ENCODE data around the gene ZBTB7C. TPM values are rescaled to one million over a fixed set of nuclear protein-coding genes. Genes with fewer than 3 reads are reported as not detected.

ZBTB7C gene
- total and polyA plus RNA-seq, 2 of the 8 experiments (the other 6 are each of a cell fraction or from before 2014, with no cell fraction given), result 0.15 to 0.45 TPM

DNA sequence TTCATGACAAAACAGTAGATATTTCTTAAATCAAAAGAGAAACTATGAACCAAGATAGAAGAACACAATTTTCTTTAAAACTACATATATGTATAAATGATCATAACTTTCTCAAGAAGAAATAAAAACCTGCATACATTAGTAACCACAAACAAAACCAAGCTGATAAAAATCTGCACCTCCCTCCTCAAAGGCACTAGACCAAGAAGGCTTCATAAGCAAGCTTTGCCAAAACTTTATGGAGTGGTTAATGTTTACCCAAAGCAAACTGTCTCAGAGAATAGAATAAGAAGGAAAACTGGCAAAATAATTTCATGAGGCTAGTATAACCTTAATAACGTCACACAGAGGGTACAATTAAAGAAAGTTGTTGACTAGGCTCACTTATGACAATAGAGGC, 138.3 kb downstream of the ZBTB7C start:
- Histone ChIP-seq H4K91ac (replicated peaks; ENCODE audit: insufficient read length, low read length) (no peak overlapping the region), H2BK15ac (ENCODE audit: low read length) (no peak overlapping the region), H2BK120ac (replicated peaks; ENCODE audit: low read depth, low read length) (no peak overlapping the region), H2BK12ac (ENCODE audit: low read depth, low read length) (no peak overlapping the region), H3K4ac (replicated peaks; ENCODE audit: insufficient read length, low read depth, low read length) (no peak overlapping the region), H4K5ac (ENCODE audit: insufficient read length, low read depth, low read length) (no peak overlapping the region), H2AFZ (ENCODE audit: low read length) (no peak overlapping the region), H4K8ac (ENCODE audit: extremely low read depth, insufficient read depth, low read length) (no peak overlapping the region), H3K14ac (ENCODE audit: insufficient read length) (no peak overlapping the region), H2BK5ac (ENCODE audit: low read depth, low read length) (no peak overlapping the region), H3K9me3 (ENCODE audit: insufficient read depth in 2 of 2, low read depth in 1 of 2, low read length in 1 of 2) (no peaks in the 10 kb centered on the region; a peak in 1 of 4 replicates), H3K4me2 (ENCODE audit: insufficient read depth in 1 of 2, low read depth in 2 of 2, low read length in 2 of 2) (no peak overlapping the region), H3K23ac (ENCODE audit: insufficient read length) (no peak overlapping the region), H3K4me3 (ENCODE audit: extremely low read depth in 1 of 4, insufficient read depth in 2 of 4, low read depth in 3 of 4, low read length in 4 of 4) (no peak overlapping the region), H3K79me2 (ENCODE audit: control insufficient read depth in 1 of 2, insufficient read depth in 2 of 2, low read length in 2 of 2) (no peaks in the 10 kb centered on the region), H4K20me1 (replicated peaks in 1 of 2; ENCODE audit: control insufficient read depth in 1 of 2, insufficient read depth in 2 of 2, low read length in 2 of 2) (no peaks in the 10 kb centered on the region), H3K18ac (ENCODE audit: extremely low read depth, low read length) (no peak overlapping the region), H3K4me1 (replicated peaks in 1 of 4; ENCODE audit: control insufficient read depth in 3 of 4, insufficient read depth in 4 of 4, low read length in 3 of 4) (peaks cover 0 to 2% (median 0%) of the 10 kb centered on the region in 4 experiments; a peak in 1 of 7 replicates), H3K36me3 (ENCODE audit: control insufficient read depth in 2 of 4, insufficient read depth in 4 of 4, low read length in 3 of 4) (no peaks in the 10 kb centered on the region), H3K9ac (replicated peaks in 1 of 4; ENCODE audit: extremely low read depth in 1 of 4, low read depth in 3 of 4, low read length in 3 of 4) (no peak overlapping the region), H3K23me2 (ENCODE audit: low read depth, low read length) (no peaks in the 10 kb centered on the region), H3K27me3 (replicated peaks in 1 of 4; ENCODE audit: control insufficient read depth in 3 of 4, extremely low read depth in 1 of 4, insufficient read depth in 3 of 4, low read length in 3 of 4) (no peaks in the 10 kb centered on the region), H2AK5ac (ENCODE audit: low read depth, low read length) (no peak overlapping the region), H3K79me1 (ENCODE audit: low read depth, low read length) (no peaks in the 10 kb centered on the region), H2BK20ac (ENCODE audit: low read length) (no peak overlapping the region), H3K56ac (replicated peaks; ENCODE audit: insufficient read length, low read depth, low read length) (no peak overlapping the region), H3K27ac (ENCODE audit: low read depth, low read length) (no peak overlapping the region)
- ChIA-PET CTCF (ENCODE audit: partially characterized antibody) (interaction anchor here (0.7 kb wide), 1 partner anchor 141 kb away, joined by 4 read pairs; no protein-coding TSS in a partner anchor), POLR2A (ENCODE audit: partially characterized antibody) (interaction anchor here (0.6 kb wide), 1 partner anchor 380 kb away, joined by 3 read pairs; no protein-coding TSS in a partner anchor)
- no peak for FAIRE-seq
- 88% methylated on average over 1 of the region's 1 CpG; no CpG with 5 or more reads in 1 of the 2 experiments for WGBS, 2 experiments (ENCODE audit: extremely low coverage in 1 of 2, insufficient coverage in 1 of 2, insufficient read length in 1 of 2, insufficient replicate concordance in 2 of 2, low coverage in 1 of 2, low lambda C conversion rate in 2 of 2, missing lambda C conversion rate in 1 of 2)
- no peak for DNase-seq (ENCODE audit: low read depth in 1 of 2, low spot score in 2 of 2)
- TF ChIP-seq TCF12 (IDR thresholded peaks at IDR 0.05; ENCODE audit: low read depth, low read length) (no peak), E2F6 (IDR thresholded peaks at IDR 0.05) (no peak), NANOG (IDR thresholded peaks at IDR 0.05; ENCODE audit: insufficient read depth, low read depth, low read length, poor library complexity, severe bottlenecking) (no peak), CTBP2 (IDR thresholded peaks at IDR 0.05; ENCODE audit: borderline replicate concordance, insufficient read depth, insufficient read length, low read length) (no peak), CREB1 (IDR thresholded peaks at IDR 0.05) (no peak), CEBPB (IDR thresholded peaks at IDR 0.05; ENCODE audit: low read depth, low read length) (no peak), ASH2L (IDR thresholded peaks at IDR 0.05; ENCODE audit: low read length) (no peak), EZH2 (IDR thresholded peaks at IDR 0.05; ENCODE audit: low read depth, low read length, severe bottlenecking) (no peak), SIN3A (conservative IDR thresholded peaks at IDR 0.05 in 1 of 2, IDR thresholded peaks at IDR 0.05 in 1 of 2; ENCODE audit: low read depth in 1 of 2, low read length in 2 of 2) (no peak), SP1 (IDR thresholded peaks at IDR 0.05; ENCODE audit: low read depth, low read length) (no peak), TBP (IDR thresholded peaks at IDR 0.05; ENCODE audit: low read depth, low read length) (no peak), BRCA1 (IDR thresholded peaks at IDR 0.05; ENCODE audit: low read depth, low read length) (no peak)
- TF ChIP-seq, protein P1, sequence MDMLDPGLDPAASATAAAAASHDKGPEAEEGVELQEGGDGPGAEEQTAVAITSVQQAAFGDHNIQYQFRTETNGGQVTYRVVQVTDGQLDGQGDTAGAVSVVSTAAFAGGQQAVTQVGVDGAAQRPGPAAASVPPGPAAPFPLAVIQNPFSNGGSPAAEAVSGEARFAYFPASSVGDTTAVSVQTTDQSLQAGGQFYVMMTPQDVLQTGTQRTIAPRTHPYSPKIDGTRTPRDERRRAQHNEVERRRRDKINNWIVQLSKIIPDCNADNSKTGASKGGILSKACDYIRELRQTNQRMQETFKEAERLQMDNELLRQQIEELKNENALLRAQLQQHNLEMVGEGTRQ (IDR thresholded peaks at IDR 0.05; ENCODE audit: low read length), result no peak
